Inferior parietal cortex (tissue), 1 donor: ENCODE results near the gene LAMC1.

Experiments
- DNase-seq: peaks from one replicate; pipeline ENCODE4 v3.0.0-alpha.2; 2016; ENCODE audit errors: extremely low spot score

Gene LAMC1

GRCh38 chr1:183023146-183023600 is at the start of gene LAMC1:
TSS of gene LAMC1 (plus strand) at chr1:183023420. CDS start at chr1:183023717, 297 bp downstream.
- no peak for DNase-seq

GRCh38 chr1:182974506-182975191 is 48.6 kb upstream of the LAMC1 start:
- no peak for DNase-seq

- DNase-seq = no peak
Observed at GRCh38 chr1:182977480-182977879, 45.7 kb upstream of the LAMC1 start.

DNA sequence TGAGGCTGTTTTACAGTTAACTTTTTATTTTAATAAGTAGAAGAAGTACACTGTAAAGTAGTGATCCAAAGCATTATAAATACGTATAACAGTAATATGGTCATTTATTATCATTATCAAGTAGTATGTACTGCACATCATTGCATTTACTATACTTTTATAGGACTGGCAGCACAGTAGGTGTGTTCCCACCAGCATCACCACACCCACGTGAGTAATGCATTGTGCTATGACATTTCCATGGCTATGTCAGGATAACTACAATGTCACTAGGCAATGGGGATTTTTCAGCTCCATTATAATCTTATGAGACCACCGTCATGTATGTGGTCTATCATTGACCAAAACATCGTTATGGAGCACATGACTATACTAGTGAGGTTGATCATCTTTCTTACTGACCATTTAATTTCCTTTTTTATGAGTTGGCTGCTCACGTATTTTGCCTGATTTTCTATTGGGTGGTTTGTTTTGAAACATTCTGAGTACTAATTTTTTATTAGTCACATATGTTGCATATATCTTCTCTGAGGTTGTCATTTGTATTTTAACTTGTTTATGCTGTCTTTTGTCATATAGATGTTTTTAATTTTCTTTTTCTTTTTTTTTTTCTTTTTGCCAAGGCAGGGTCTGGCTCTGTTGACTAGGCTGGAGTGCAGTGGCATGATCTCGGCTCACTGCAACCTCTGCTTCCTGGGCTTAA is 44.9 kb upstream of the LAMC1 start:
- no peak for DNase-seq

DNA sequence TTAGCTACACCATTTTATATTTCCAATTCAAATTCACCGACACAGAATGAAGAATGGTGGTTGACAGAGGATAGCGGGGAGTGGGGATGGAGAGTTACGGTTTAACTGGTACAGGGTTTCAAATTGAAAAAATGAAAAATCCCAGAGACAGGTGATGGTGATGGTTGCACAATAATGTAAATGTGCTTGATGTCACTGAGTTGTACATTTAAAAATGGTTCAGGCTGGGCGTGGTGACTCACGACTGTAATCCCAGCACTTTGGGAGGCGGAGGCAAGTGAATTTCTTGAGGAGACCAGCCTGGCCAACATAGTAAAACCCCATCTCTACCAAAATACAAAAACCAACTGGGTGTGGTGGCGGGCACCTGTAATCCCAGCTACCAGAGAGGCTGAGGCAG is 39.1 kb upstream of the LAMC1 start:
- DNase-seq = no peak

GRCh38 chr1:182984621-182985020 is 38.6 kb upstream of the LAMC1 start:
- no peak for DNase-seq

GRCh38 chr1:182985876-182986275 is 37.3 kb upstream of the LAMC1 start:
- no peak for DNase-seq

DNA sequence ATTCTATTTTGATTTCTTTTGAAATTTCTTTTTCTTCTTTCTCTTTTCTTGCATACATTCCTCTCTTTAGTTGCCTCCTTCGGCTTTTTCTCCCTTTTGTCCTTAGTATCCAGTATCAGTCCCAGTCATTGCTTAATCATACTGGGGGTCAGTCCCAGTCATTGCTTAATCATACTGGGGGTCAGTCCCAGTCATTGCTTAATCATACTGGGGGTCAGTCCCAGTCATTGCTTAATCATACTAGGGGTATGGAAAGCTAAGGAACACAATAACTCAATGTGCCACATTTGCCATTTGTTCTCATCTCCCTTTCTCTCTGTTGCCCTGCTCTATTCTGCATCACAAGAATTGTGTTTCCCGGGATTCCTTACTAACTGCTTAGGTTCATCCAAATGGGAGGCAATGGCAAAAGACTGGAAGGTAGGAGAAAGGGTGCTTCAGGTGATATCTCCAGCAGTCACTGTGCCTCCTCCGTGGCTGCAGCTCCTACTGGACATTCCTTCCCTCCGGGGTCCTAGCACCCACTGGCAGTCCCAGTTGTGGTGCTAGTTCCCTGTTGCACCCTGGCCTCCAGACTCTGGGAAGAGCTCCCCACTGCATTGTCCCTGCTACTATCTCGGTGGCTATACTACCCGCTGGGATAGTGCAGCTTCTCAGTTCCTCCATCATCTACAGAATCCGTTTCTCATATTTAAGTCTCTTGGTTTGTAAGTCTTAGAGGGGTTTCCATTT is 32.6 kb upstream of the LAMC1 start:
- no peak for DNase-seq

- DNase-seq = no peak
Observed at GRCh38 chr1:182993746-182994145, 29.5 kb upstream of the LAMC1 start.

DNA sequence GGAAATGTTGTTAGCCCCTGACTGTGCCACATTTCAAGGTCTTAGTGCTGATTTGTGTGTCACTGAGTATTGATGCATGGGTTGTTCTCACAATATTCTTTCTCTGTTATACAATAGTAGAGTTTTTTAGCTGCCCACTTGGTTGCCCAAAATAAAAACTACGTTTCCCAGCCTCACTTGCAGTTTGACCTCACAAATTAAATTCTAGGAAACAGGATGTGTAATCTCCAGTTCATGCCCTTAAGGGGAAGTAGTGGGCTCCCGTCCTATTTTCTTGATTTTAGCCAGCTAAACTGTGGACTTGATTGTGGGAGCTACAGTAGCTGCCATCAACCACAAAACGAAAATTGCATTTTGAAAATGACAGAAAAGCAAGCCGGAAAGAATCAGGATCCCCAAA is 27.3 kb upstream of the LAMC1 start:
- no peak for DNase-seq

GRCh38 chr1:182996816-182997215 is 26.4 kb upstream of the LAMC1 start:
- no peak for DNase-seq

DNA sequence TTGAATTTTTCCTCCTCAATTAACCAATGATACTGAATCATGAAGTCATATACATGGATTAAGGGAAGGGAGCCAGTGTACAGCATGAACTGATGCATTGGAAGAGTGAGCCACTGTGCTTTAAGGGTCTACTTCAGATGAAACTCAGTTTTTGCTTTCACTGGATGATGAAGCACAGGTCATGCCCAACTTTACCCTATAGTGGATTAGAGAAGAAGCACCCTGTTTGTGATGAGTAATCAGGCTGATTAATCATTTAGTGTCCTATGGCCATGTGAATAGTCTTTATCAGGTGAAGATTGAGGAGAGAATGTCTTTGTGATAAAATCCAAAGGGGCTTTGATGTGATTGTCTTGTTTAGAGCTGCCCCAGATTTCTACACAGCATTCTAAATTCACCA is 24.7 kb upstream of the LAMC1 start:
- no peak for DNase-seq

- no peak for DNase-seq
Observed at GRCh38 chr1:183000167-183000962, 22.9 kb upstream of the LAMC1 start.

DNA sequence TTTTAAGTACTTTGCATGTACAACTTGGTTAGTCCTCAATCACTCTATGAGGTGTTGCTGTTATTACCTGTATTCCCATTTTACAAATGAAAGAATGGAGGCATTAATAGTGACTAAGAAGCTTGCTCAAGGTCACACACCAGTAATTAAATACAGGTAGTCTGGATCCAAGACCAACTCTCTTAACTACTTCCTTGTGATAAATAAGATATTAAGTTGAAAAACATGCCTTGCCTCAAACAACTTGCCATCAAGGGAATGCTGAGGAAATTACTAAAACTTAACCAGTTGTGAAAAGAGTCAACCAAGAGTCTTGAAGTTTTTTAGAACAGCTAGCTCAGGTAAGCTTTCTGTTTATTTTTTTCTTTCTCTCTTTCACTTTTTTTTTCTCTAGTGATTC is 21.0 kb upstream of the LAMC1 start:
- DNase-seq = no peak

DNA sequence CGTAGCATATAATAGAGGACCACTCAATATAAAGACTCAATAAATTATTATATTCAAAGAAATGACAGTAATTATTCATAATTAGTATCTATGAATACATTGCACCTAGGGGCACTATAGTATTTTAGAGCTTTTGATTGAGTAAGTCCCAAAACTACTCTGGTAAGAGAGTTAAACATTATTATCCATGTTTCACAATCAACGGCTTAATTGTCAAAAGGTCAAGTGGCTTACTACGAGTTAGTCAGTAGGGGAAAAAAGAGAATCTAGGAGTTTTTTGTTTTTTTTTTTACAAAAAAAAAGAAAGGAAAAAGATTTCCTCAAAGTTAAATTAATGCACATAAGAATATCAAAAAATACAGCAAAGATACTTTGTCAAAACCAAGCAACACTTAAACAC is 20.4 kb upstream of the LAMC1 start:
- no peak for DNase-seq

DNA sequence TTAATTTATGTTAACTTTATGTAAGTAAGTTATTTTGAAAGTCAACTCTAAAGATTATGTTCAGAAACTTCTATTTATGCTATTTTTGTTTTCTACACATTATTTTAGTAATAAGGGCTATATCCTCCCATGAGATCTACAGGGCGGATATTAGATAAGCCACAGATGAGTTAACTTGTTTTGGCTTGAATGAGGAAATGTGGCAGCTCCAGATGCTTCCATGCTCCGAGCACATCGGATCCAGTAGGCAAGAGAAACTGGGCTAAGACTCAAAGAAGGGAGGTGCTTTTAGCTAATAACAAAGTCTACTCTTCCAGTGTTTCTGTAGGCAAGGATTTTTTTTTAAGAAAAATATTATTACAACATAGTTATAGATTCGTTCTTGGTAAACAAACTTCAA is 20.0 kb upstream of the LAMC1 start:
- DNase-seq = no peak

DNA sequence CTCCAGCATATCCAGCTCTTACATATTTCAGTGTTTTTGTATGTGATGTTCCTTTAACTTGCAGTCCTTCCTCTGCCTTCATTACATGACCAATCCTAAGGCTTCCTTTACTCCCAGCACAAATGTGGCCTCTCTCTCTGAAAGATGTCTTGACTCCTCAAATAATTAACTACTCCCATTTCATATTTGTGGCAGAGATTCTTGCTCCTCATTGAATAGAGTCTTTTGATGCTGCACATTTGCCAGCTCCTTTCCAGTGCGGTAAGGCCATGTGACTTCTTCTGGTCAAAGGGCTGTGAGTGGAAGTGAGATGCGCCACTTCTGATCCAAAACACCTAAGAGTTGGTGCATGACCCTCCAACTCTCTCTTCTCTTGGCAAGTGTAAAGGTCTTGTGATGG is 19.1 kb upstream of the LAMC1 start:
- DNase-seq = no peak

DNA sequence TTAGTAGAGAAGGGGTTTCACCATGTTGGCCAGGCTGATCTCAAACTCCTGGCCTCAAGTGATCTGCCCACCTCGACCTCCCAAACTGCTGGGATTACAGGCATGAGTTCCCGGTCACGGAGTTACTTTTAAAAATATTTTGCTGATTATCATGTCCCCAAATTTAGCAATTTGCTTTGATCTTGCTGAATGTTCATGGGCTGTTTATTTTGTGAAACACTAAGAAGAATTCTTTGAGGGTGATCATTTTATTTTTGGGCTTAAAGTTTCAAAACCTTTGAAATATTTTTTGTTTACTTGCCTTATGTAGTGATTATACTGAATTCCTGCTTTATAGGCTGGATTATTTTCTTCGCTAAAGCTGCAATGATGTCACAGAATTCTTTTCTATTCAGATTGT is 11.4 kb upstream of the LAMC1 start:
- DNase-seq = no peak

- no peak for DNase-seq
Observed at GRCh38 chr1:183012301-183012994, 10.8 kb upstream of the LAMC1 start.

GRCh38 chr1:183019139-183019740 is 4.0 kb upstream of the LAMC1 start:
- DNase-seq = no peak

DNA sequence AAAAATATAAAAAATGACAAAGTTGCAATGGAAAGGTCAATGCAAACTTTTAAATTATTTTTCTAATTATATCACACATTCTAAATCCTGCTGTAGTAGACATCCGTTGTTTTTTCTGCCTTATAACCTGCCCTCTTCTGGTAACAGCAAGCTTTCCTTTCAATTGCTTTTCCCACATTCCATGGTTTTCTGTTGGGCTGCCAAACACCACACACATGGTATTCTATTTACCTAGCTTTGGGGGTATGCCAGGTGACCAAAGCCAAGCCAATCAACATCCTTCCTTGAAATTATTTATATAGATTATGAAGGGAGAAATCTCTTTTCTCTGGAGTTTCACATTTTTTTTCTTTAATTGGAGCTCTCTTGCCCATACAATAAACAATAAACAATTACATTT is 3.4 kb upstream of the LAMC1 start:
- DNase-seq = no peak
